ENCODE results near the gene GSTM3. TPM values are rescaled to one million over a fixed set of nuclear protein-coding genes. Genes with fewer than 3 reads are reported as not detected.

The GSTM3 gene
- total and polyA plus RNA-seq, 10 of the 15 experiments (the other 5 are each of a cell fraction or from before 2014, with no cell fraction given) = not detected

DNA sequence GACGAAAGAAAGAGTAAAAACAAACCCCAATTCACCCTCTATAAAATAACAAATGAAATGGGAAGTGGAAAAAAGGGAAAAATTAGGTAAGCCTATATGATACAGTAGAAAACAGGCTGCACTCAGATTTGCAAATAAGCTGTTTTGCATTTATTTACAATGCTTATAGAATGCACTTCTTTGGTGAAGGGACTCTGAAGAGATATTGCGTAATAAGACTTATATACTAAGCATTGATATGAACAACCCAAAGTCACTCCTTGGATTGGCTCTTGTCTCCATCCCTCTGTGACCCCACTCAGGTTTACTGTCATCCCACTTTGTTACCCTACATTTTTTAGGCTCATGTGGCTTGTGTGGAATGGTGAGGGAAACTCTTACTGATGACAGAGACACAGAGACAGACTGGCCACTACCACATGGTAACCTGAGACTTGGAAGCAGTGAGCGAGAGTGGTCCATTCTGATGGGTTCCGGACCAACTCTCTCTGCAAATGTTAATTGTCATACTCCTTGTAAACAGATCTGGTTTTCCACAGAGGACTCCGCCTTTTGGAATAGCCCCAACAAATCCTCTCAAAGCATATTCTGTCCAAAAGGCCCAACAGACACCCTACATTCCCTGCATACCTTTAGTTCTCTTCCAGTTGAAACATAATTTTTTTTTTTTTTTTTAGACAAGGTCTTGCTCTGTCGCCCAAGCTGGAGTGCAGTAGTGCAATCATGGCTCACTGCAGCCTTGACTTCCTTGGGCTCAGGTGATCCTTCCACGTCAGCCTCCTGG is 17.7 kb downstream of the GSTM3 start:
- intact Hi-C loops (cut with micrococcal nuclease; ENCODE audit: unreplicated experiment) = no loop called here
- BruUV-seq (replicated peaks) = no TSS peak
- ChIA-PET CTCF (interaction anchor here (0.5 to 0.6 kb wide), 2 partner anchors 56 to 261 kb away, joined by 3 to 4 read pairs; partner anchors contain the start of gene AHCYL1), RAD21 (ENCODE audit: unreplicated experiment) (no interaction called here), SMC1A (ENCODE audit: uncharacterized antibody, unreplicated experiment) (no interaction called here), POLR2A (no interaction called here)
- TF ChIP-seq RFX5 (IDR thresholded peaks at IDR 0.05; ENCODE audit: low read depth, low read length) (no peak), CBX5 (IDR thresholded peaks at IDR 0.05; ENCODE audit: low read depth) (no peak), CBFB (IDR thresholded peaks at IDR 0.05; ENCODE audit: low read depth) (no peak)
- no peak for DNase-seq (ENCODE audit: low read depth, low spot score)
- no peak for FAIRE-seq
- Histone ChIP-seq H3K27ac (ENCODE audit: control insufficient read depth, insufficient read depth) (no peak overlapping the region), H4K20me1 (ENCODE audit: control insufficient read depth, insufficient read depth) (no peaks in the 10 kb centered on the region), H3K4me2 (ENCODE audit: control insufficient read depth, insufficient read depth) (no peak overlapping the region), H3K9ac (ENCODE audit: control insufficient read depth, insufficient read depth, low read length) (no peak overlapping the region), H3K79me2 (ENCODE audit: control insufficient read depth, insufficient read depth, low read length) (no peaks in the 10 kb centered on the region), H3K4me3 (no peak overlapping the region), H2AFZ (ENCODE audit: control insufficient read depth, low read depth, low read length) (no peak overlapping the region), H3K27me3 (replicated peaks in 1 of 2; ENCODE audit: control insufficient read depth in 2 of 2, insufficient read depth in 2 of 2, low read length in 1 of 2) (no peaks in the 10 kb centered on the region), H3K4me1 (ENCODE audit: control insufficient read depth, insufficient read depth, low read length) (peaks cover 11% of the 10 kb centered on the region), H3K36me3 (ENCODE audit: control insufficient read depth in 2 of 2, insufficient read depth in 2 of 2, low read length in 1 of 2) (no peaks in the 10 kb centered on the region), H3K9me3 (replicated peaks; ENCODE audit: control insufficient read depth, insufficient read depth, low read length) (no peaks in the 10 kb centered on the region; the same call in 2 of the 3 replicates)
- ATAC-seq = no peak
- in situ Hi-C loops (cut with MboI) = no loop called here
- WGBS (ENCODE audit: insufficient coverage, insufficient replicate concordance, low lambda C conversion rate, missing lambda C conversion rate) = 64% methylated on average over 7 of the region's 7 CpGs

DNA sequence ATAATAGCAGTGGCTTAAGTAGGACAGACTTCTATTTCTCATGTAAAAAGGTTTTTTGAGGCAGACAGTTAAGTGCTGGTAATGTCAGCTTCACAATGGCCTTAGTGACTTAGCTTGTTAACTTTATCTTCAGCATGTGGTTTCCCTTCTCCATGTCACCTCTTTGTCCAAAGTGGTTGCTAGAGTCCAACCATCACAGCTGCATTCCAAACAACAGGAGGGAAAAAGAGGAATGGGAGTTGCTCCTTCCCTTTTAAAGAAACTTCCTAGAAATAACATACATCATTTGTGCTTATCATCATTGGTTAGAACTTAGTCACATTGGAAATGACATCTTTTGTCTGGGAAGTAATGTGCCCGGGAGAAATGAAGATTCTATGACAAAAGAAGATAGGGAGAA is 18.9 kb downstream of the GSTM3 start:
- H4K20me1 ChIP-seq (ENCODE audit: control insufficient read depth, insufficient read depth) = no peaks in the 10 kb centered on the region
- FAIRE-seq = no peak
- no peak overlapping the region for H3K4me3 ChIP-seq
- no peak overlapping the region for H3K27ac ChIP-seq (ENCODE audit: control insufficient read depth, insufficient read depth)
- peaks cover 11% of the 10 kb centered on the region for H3K4me1 ChIP-seq (ENCODE audit: control insufficient read depth, insufficient read depth, low read length)
- no peak overlapping the region for H2AFZ ChIP-seq (ENCODE audit: control insufficient read depth, low read depth, low read length)
- ATAC-seq = no peak
- TF ChIP-seq GABPA (IDR thresholded peaks at IDR 0.05; ENCODE audit: low read depth) (no peak), FOS (IDR thresholded peaks at IDR 0.05; ENCODE audit: borderline replicate concordance, extremely low read depth, insufficient read length) (no peak), ESRRA (IDR thresholded peaks at IDR 0.05; ENCODE audit: low read length) (no peak), LARP7 (IDR thresholded peaks at IDR 0.05) (no peak)
- no peak for DNase-seq (ENCODE audit: low read depth, low spot score)
- H3K79me2 ChIP-seq (ENCODE audit: control insufficient read depth, insufficient read depth, low read length) = no peaks in the 10 kb centered on the region
- no peaks in the 10 kb centered on the region for H3K27me3 ChIP-seq (replicated peaks in 1 of 2; ENCODE audit: control insufficient read depth in 2 of 2, insufficient read depth in 2 of 2, low read length in 1 of 2)
- ChIA-PET CTCF (no interaction called here), SMC1A (ENCODE audit: uncharacterized antibody, unreplicated experiment) (no interaction called here), RAD21 (ENCODE audit: unreplicated experiment) (interaction anchor here (1.0 kb wide), 1 partner anchor 35 kb away, joined by 3 read pairs; no protein-coding TSS in a partner anchor), POLR2A (no interaction called here)
- no peaks in the 10 kb centered on the region for H3K36me3 ChIP-seq (ENCODE audit: control insufficient read depth in 2 of 2, insufficient read depth in 2 of 2, low read length in 1 of 2)
- H3K4me2 ChIP-seq (ENCODE audit: control insufficient read depth, insufficient read depth) = no peak overlapping the region
- H3K9ac ChIP-seq (ENCODE audit: control insufficient read depth, insufficient read depth, low read length) = no peak overlapping the region
- BruUV-seq (replicated peaks) = no TSS peak
- 95% methylated on average over 1 of the region's 1 CpG for WGBS (ENCODE audit: insufficient coverage, insufficient replicate concordance, low lambda C conversion rate, missing lambda C conversion rate)
- intact Hi-C loops (cut with micrococcal nuclease; ENCODE audit: unreplicated experiment) = no loop called here
- H3K9me3 ChIP-seq (replicated peaks; ENCODE audit: control insufficient read depth, insufficient read depth, low read length) = no peaks in the 10 kb centered on the region; the same call in 2 of the 3 replicates
- in situ Hi-C loops (cut with MboI) = no loop called here

All from GM12878 (cell line).